ENCODE data around the gene SSH2. TPM values are rescaled to one million over a fixed set of nuclear protein-coding genes. Genes with fewer than 3 reads are reported as not detected.
A peak's percentile ranks its signal among the peaks of the same experiment; 100 is the strongest.

Gene SSH2
- total and polyA plus RNA-seq, 2 of the 13 experiments (the other 11 are each of a cell fraction or from before 2014, with no cell fraction given): 6.0 to 6.4 TPM

GRCh38 chr17:29617481-29618271 is 312.4 kb downstream of the SSH2 start (continued):
- TF ChIP-seq, protein P1, sequence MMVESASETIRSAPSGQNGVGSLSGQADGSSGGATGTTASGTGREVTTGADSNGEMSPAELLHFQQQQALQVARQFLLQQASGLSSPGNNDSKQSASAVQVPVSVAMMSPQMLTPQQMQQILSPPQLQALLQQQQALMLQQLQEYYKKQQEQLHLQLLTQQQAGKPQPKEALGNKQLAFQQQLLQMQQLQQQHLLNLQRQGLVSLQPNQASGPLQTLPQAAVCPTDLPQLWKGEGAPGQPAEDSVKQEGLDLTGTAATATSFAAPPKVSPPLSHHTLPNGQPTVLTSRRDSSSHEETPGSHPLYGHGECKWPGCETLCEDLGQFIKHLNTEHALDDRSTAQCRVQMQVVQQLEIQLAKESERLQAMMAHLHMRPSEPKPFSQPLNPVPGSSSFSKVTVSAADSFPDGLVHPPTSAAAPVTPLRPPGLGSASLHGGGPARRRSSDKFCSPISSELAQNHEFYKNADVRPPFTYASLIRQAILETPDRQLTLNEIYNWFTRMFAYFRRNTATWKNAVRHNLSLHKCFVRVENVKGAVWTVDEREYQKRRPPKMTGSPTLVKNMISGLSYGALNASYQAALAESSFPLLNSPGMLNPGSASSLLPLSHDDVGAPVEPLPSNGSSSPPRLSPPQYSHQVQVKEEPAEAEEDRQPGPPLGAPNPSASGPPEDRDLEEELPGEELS (CRISPR knock-in tag; IDR thresholded peaks at IDR 0.05): no peak
- peak; percentile 13 for TF ChIP-seq HDAC1 (CRISPR knock-in tag; IDR thresholded peaks at IDR 0.05)
- no peak for TF ChIP-seq RARA (CRISPR knock-in tag; IDR thresholded peaks at IDR 0.05)
- no peak for TF ChIP-seq ZBTB34 (CRISPR knock-in tag; IDR thresholded peaks at IDR 0.05)
- no peak for TF ChIP-seq STAT5B (CRISPR knock-in tag; IDR thresholded peaks at IDR 0.05)
- no peak for TF ChIP-seq ZNF407 (CRISPR knock-in tag; IDR thresholded peaks at IDR 0.05; ENCODE audit: not compliant biosample characterization)
- no peak for TF ChIP-seq DMTF1 (CRISPR knock-in tag; IDR thresholded peaks at IDR 0.05)
- no peak for TF ChIP-seq ZNF230 (CRISPR knock-in tag; IDR thresholded peaks at IDR 0.05)
- TF ChIP-seq ZBTB3 (CRISPR knock-in tag; IDR thresholded peaks at IDR 0.05; ENCODE audit: borderline replicate concordance, low read depth): no peak
- TF ChIP-seq ZBTB10 (CRISPR knock-in tag; IDR thresholded peaks at IDR 0.05; ENCODE audit: borderline replicate concordance): peak; percentile 74; the same call in 1 of the 2 replicates

Data from HepG2 (cell line).